Spleen (tissue), 11 donors: Measurements from ENCODE around the gene SGPL1. TPM values are rescaled to one million over a fixed set of nuclear protein-coding genes. Genes with fewer than 3 reads are reported as not detected.
A peak's percentile ranks its signal among the peaks of the same experiment; 100 is the strongest.

Experiments used
- DNase-seq: peaks from one replicate; pipeline ENCODE4 v3.0.0-alpha.2; 2020
- H3K27ac ChIP-seq, 8 donors: fragments of 200-600 bp; sonication (generic) in 7 of 8; 1 replicate in 4 of 8; 2 replicates in 4 of 8; pipeline versions ENCODE4 v1.5.0 to v1.8.0; 2016 to 2021; ENCODE audit warnings: inconsistent platforms in 4 of 8, mild to moderate bottlenecking in 4 of 8, moderate library complexity in 1 of 8
- H3K27me3 ChIP-seq, 7 donors: fragments of 200-600 bp; sonication (generic) in 6 of 7; replicated peaks in 1 of 7; 1 replicate in 4 of 7; 2 replicates in 3 of 7; pipeline versions ENCODE4 v1.5.0 to v1.8.0; 2016 to 2021; ENCODE audit warnings: inconsistent platforms in 3 of 7, mild to moderate bottlenecking in 1 of 7
- H3K36me3 ChIP-seq, 6 donors: fragments of 200-600 bp; sonication (generic) in 5 of 6; 1 replicate in 4 of 6; 2 replicates in 2 of 6; pipeline versions ENCODE4 v1.5.0 to v1.8.0; 2016 to 2021; ENCODE audit warnings: inconsistent platforms in 2 of 6
- H3K4me1 ChIP-seq, 6 donors: fragments of 200-600 bp; sonication (generic) in 5 of 6; 1 replicate in 3 of 6; 2 replicates in 3 of 6; pipeline versions ENCODE4 v1.5.0 to v1.8.0; 2016 to 2021; ENCODE audit warnings: inconsistent platforms in 3 of 6
- H3K4me3 ChIP-seq, 8 donors: fragments of 200-600 bp; sonication (generic) in 7 of 8; 1 replicate in 4 of 8; 2 replicates in 4 of 8; pipeline versions ENCODE4 v1.5.0 to v1.8.0; 2016 to 2021; ENCODE audit warnings: inconsistent platforms in 4 of 8, mild to moderate bottlenecking in 4 of 8, moderate library complexity in 2 of 8
- H3K9me3 ChIP-seq, 8 donors: fragments of 200-600 bp; sonication (generic) in 7 of 8; 1 replicate in 4 of 8; 2 replicates in 4 of 8; pipeline versions ENCODE4 v1.5.0 to v1.8.0; 2016 to 2021; ENCODE audit warnings: inconsistent platforms in 4 of 8
- CTCF ChIP-seq, 11 experiments: fragments of 200-600 bp in 7 of 11; fragments of 450-650 bp in 4 of 11; sonication (generic) in 4 of 11; IDR thresholded peaks in 8 of 11; conservative IDR thresholded peaks in 3 of 11; 1 replicate in 7 of 11; 2 replicates in 4 of 11; pipeline versions ENCODE4 v1.4.0 to v1.8.0; 2016 to 2021; ENCODE audit warnings: antibody characterized with exemption in 11 of 11, inconsistent platforms in 4 of 11, mild to moderate bottlenecking in 1 of 11
- POLR2A ChIP-seq, 3 donors: fragments of 450-650 bp; IDR thresholded peaks; one replicate each; pipeline ENCODE4 v1.5.1; 2017; ENCODE audit warnings: antibody characterized with exemption in 3 of 3, mild to moderate bottlenecking in 1 of 3
- POLR2AphosphoS5 ChIP-seq, 3 donors: sonication (generic); formaldehyde crosslinking; IDR thresholded peaks; one replicate each; pipeline ENCODE4 v1.5.1; 2017; ENCODE audit warnings: antibody characterized with exemption in 3 of 3
- WGBS, 5 donors: extraction: QIAGEN DNeasy Blood & Tissue Kit in 3 of 5; methylation state at CpG; one replicate each; pipeline versions ENCODE4 v1.1.5 to v1.1.7; 2013 to 2018; 5-methylcytosine and 5-hydroxymethylcytosine counted together
- intact Hi-C: fragments of 100-400 bp; cut with DNase I; formaldehyde crosslinking; loops from one replicate; pipeline ENCODE4 v1.15.0; 2023; ENCODE audit warnings: low total_unique reads
- polyA plus RNA-seq, 3 donors: library from polyadenylated mRNA; stranded (reverse); fragments of 200-250 nt; gene quantifications; one replicate each; pipeline ENCODE4 v1.2.1, GENCODE V29; 2013
- total RNA-seq, 7 donors: library from RNA; depleted of rRNA in 3 of 7; stranded (reverse); fragments of >200 nt in 3 of 7; fragmentation: NEBNext Ultra II Directional in 4 of 7; extraction: Animal tissue kit (Norgen Biotek cat#: 25700) in 4 of 7; gene quantifications; one replicate each; pipeline versions ENCODE4 v1.1.0 to v1.2.1, GENCODE V29; 2016 to 2021
- donor health status: healthy with polysubstance abuse.
- donor health status: DM: no; HTN: no; CAD: no; lungs with moderate emphysema.
- donor health status: DM: no; HTN: no; CAD: no.
- donor health status: Bipolar disorder and iron deficiency.
- donor health status: healthy.
- donor health status: DM: no; HTN: no; CAD: no.
- donor health status: DM: yes; HTN: yes; CAD: no.

Gene SGPL1
- total and polyA plus RNA-seq, 10 donors: 6.8 to 75.1 (median 60.7) TPM

GRCh38 chr10:70879207-70879606 is 63.5 kb downstream of the SGPL1 start:
- Histone ChIP-seq H3K36me3 (peaks cover 0 to 87% (median 26%) of the 10 kb centered on the region in 6 donors), H3K27ac (no peak overlapping the region), H3K9me3 (no peaks in the 10 kb centered on the region), H3K27me3 (no peaks in the 10 kb centered on the region), H3K4me3 (no peak overlapping the region), H3K4me1 (peaks cover 0 to 6% (median 0%) of the 10 kb centered on the region in 6 donors)
- no peak for TF ChIP-seq POLR2A (IDR thresholded peaks at IDR 0.05)
- no peak for TF ChIP-seq POLR2AphosphoS5 (IDR thresholded peaks at IDR 0.05)
- TF ChIP-seq CTCF (IDR thresholded peaks at IDR 0.05 in 8 of 11, conservative IDR thresholded peaks at IDR 0.05 in 3 of 11): no peak
- intact Hi-C loops: no loop called here
- no peak for DNase-seq
- 33 to 100% (median 76%) methylated on average over 1 of the region's 1 CpG for WGBS, 5 donors

DNA sequence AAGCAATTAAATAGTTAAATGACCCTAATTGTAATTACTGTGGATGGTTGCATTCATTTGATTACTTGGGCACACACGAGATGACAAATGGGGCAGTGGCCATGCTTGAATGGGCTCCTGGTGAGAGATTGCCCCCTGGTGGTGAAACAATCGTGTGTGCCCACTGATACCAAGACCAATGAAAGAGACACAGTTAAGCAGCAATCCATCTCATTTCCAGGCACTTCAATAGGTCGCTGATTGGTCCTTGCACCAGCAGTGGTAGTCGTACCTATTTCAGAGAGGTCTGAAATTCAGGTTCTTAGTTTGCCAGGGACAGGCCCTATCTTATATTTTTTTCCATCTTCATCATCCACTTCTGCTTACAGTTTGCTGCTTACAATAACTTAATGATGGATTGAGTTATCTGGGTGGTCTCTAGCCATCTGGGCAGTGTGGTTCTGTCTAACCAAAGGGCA is 64.4 kb downstream of the SGPL1 start:
- WGBS, 5 donors: 0 to 12% (median 8%) methylated on average over 4 of the region's 4 CpGs
- peaks cover 0 to 6% (median 0%) of the 10 kb centered on the region in 6 donors for H3K4me1 ChIP-seq
- H3K4me3 ChIP-seq: no peak overlapping the region
- H3K27ac ChIP-seq: no peak overlapping the region
- intact Hi-C loops: loop anchor here (2.0 to 10.0 kb wide), 3 partner anchors 63 to 415 kb away; partner anchors contain the start of gene SGPL1
- DNase-seq: peak; percentile 85
- peak in 1 of 3 donors; percentile 50 for TF ChIP-seq POLR2AphosphoS5 (IDR thresholded peaks at IDR 0.05)
- TF ChIP-seq CTCF (IDR thresholded peaks at IDR 0.05 in 8 of 11, conservative IDR thresholded peaks at IDR 0.05 in 3 of 11): peak; percentile 72 to 93 (median 87)
- no peak for TF ChIP-seq POLR2A (IDR thresholded peaks at IDR 0.05)
- no peaks in the 10 kb centered on the region for H3K9me3 ChIP-seq
- H3K27me3 ChIP-seq: no peaks in the 10 kb centered on the region
- peaks cover 0 to 88% (median 31%) of the 10 kb centered on the region in 6 donors for H3K36me3 ChIP-seq

DNA sequence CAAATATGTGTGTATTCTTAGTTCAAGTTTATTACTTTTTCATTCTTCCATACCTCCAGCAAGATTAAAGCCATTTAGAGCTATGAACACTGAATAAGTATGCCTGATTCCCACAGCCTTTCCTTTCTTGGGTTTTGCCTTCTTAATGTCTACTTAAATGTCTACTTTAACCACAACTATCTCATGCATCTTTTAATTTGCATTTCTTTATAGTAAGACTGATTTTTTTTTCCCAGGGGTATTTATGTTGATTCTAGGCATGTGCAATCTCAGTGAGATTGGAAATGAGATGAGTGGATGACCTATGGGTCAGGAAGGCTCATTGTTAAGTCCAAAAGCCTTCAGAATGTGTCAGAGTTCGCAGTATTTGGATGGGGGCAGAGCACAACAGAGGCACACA is 69.0 kb downstream of the SGPL1 start:
- Histone ChIP-seq H3K27me3 (no peaks in the 10 kb centered on the region), H3K4me1 (peaks cover 9 to 34% (median 20%) of the 10 kb centered on the region in 6 donors), H3K9me3 (no peaks in the 10 kb centered on the region), H3K36me3 (peaks cover 0 to 50% (median 9%) of the 10 kb centered on the region in 6 donors), H3K27ac (peak overlapping the region in 1 of 8 donors; percentile 33), H3K4me3 (no peak overlapping the region)
- TF ChIP-seq POLR2A (IDR thresholded peaks at IDR 0.05) (no peak), POLR2AphosphoS5 (IDR thresholded peaks at IDR 0.05) (no peak), CTCF (IDR thresholded peaks at IDR 0.05 in 8 of 11, conservative IDR thresholded peaks at IDR 0.05 in 3 of 11) (no peak)
- no peak for DNase-seq
- WGBS, 5 donors: 84 to 100% (median 95%) methylated on average over 1 of the region's 1 CpG
- intact Hi-C loops: loop anchor here (5.0 to 10.0 kb wide), 2 partner anchors 67 to 420 kb away; partner anchors contain the start of gene SGPL1

DNA sequence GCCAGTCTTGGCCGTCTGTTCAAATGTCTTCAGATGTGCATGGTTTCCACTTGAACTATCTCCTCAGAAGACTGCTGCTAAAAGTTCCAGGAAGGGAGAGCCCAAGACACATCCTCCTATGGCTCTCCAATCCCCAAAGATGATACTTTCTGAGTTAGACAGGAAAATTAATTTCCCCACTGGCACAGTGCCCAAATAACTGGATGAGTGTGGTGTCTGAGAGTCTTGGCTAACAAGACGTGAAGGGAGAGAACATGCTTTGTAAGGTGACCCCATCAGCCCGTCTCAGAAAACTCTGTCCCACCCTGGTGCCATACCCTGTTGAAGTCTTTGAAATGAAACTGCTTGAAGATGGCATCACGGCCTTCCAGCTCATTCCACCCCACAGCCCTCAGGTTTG is 69.7 kb downstream of the SGPL1 start:
- intact Hi-C loops: loop anchor here (10.0 kb wide), 1 partner anchor 421 kb away; no protein-coding TSS in a partner anchor
- no peak for DNase-seq

More for the DNA sequence above, 69.7 kb downstream of the SGPL1 start:
- WGBS, 5 donors: 72 to 92% (median 81%) methylated on average over 4 of the region's 4 CpGs
- no peak overlapping the region for H3K4me3 ChIP-seq
- H3K27ac ChIP-seq: peak overlapping the region in 1 of 8 donors; percentile 33
- peaks cover 9 to 32% (median 20%) of the 10 kb centered on the region in 6 donors for H3K4me1 ChIP-seq
- H3K27me3 ChIP-seq: no peaks in the 10 kb centered on the region
- peaks cover 0 to 50% (median 9%) of the 10 kb centered on the region in 6 donors for H3K36me3 ChIP-seq
- TF ChIP-seq POLR2A (IDR thresholded peaks at IDR 0.05): no peak
- no peak for TF ChIP-seq CTCF (IDR thresholded peaks at IDR 0.05 in 8 of 11, conservative IDR thresholded peaks at IDR 0.05 in 3 of 11)
- TF ChIP-seq POLR2AphosphoS5 (IDR thresholded peaks at IDR 0.05): no peak
- H3K9me3 ChIP-seq: no peaks in the 10 kb centered on the region
